Ramos (cell line): ENCODE data around the gene KCND3.

Source experiments
- in situ Hi-C: fragments of 300-500 bp; cut with MboI; formaldehyde crosslinking; loops from one replicate; pipeline ENCODE4 v1.14.3; 2022; ENCODE audit warnings: low sequenced_read_pairs; ENCODE audit not compliant: unreplicated experiment

Gene KCND3

DNA sequence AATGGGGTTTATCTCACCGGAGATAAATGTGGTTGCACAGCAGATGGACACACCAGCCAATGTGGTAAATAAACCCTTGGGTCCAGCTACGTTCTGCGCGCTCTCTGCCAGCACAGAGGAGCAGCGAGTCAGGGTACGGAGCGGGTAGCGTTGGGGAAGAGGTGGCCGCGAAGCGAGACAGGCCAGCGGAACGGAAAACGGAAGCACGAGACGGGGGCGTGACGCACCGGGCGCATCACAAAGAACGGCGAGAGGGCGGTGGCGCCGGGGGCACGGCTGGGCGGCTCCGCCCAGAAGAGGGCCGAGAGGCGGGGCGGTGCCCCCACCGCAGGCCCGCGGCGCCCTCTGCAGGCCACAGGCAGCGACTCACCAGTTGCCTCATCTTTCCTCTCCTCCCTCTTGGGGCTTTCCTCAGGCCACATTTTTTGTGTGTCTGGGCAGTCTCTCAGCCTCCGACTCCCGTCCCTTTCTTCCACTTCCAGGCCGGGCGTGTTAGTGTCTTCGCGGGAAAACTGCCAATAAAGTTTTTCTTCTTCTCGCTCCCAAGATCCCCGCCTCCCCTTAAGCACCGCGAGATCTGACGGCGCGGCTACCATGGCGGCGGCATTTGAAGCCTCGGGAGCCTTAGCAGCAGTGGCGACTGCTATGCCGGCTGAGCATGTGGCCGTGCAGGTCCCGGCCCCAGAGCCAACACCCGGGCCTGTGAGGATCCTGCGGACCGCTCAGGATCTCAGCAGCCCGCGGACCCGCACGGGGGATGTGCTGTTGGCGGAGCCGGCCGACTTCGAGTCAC lies 233.9 kb downstream of the KCND3 start, which contains the start of gene DDX20:
DDX20 (plus strand) TSS at position 571 of the 793 bp plus-strand sequence; CDS start at position 595, 24 bp downstream.
- in situ Hi-C loops, result loop anchor here (10.0 kb wide), 1 partner anchor 531 kb away; the partner anchor contains the start of gene CHI3L2

DNA sequence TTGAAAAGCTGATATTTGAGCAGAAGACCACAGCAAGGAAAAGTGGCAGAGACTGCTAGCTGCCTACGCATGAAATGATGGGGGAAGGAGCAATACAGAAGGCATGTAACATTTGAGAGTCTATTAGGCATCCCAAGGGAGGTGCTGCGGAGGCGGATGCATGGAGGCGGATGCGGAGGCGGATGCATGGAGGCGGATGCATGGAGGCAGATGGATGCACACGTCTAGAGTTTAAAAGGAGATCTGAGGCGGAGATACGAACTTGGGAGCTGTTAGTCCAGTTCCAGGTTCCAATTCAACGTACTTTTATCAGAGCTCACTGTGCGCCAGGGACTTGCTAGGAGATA lies 234.5 kb downstream of the KCND3 start:
- in situ Hi-C loops, result loop anchor here (5.0 to 10.0 kb wide), 2 partner anchors 248 to 530 kb away; partner anchors contain the start of gene CHI3L2

- in situ Hi-C loops, result loop anchor here (5.0 to 10.0 kb wide), 2 partner anchors 245 to 527 kb away; partner anchors contain the start of gene CHI3L2
Measured at GRCh38 chr1:111751906-111752575, 237.4 kb downstream of the KCND3 start.

DNA sequence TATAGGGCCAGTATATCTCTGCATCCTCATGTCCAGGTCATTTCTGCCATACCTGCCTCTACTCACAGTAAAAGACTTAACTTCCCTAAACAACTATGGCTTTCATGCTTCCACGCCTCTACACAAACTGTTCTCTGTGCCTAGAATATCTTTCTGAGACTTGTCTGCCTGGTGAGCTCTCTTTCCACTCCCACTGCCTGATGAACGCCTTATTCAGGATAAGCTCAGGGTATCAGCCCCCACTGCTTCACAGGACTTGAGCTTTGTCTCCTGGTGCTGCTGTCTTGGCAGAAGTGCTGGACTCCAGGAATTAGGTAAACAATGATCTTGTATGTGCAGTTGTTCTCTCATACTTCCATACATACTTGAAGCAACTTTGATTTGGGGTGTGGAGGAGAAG lies 238.6 kb downstream of the KCND3 start:
- in situ Hi-C loops, result loop anchor here (5.0 to 10.0 kb wide), 2 partner anchors 244 to 526 kb away; partner anchors contain the start of gene CHI3L2

DNA sequence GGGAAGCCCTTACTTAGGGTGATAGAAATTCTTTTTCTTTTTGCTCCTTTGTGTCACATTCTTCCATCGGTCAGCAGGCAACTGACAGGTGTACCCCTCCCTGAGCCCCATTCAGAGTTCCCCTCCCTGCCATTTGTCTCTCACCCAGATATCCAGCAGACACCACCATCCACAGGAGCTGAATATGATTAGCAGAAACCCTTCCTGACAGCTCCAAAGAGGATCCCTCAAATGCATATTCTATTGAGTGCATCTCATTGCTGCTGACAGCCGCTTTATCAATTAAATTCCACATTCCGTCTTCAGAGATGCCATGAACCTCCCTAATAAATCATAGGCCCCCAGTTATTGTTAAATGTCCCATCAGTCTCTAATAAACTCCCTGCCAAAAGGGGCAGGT lies 239.8 kb downstream of the KCND3 start:
- in situ Hi-C loops, result loop anchor here (5.0 to 10.0 kb wide), 3 partner anchors 242 to 525 kb away; partner anchors contain the start of gene CHI3L2

- in situ Hi-C loops, result loop anchor here (10.0 kb wide), 1 partner anchor 263 kb away; no protein-coding TSS in a partner anchor
Measured at GRCh38 chr1:111747947-111748346, 241.5 kb downstream of the KCND3 start.

DNA sequence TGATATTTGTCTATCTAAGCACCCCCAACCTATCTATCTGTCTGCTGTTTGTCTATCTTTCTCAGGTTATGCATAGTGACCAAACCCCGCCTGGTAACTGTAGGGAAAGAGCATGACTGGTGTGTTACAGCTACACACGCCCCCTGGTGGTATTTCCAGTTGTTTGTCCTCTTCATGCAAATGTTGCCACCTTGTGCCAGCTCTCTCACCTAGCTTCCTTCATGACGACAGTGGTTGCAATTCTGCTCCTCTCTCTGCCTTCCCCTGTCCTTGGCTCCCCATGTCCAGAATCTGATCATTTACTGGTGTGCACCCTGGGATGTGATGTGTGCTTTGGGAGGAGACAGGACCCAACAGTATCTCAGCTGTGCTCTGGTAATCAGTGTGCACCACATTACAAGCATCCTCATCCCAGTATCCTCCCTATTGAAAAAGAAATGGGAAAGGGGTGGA lies 242.2 kb downstream of the KCND3 start:
- in situ Hi-C loops, result loop anchor here (10.0 kb wide), 1 partner anchor 263 kb away; no protein-coding TSS in a partner anchor

- in situ Hi-C loops, result loop anchor here (10.0 kb wide), 1 partner anchor 262 kb away; no protein-coding TSS in a partner anchor
Measured at GRCh38 chr1:111746614-111746999, 242.9 kb downstream of the KCND3 start.

DNA sequence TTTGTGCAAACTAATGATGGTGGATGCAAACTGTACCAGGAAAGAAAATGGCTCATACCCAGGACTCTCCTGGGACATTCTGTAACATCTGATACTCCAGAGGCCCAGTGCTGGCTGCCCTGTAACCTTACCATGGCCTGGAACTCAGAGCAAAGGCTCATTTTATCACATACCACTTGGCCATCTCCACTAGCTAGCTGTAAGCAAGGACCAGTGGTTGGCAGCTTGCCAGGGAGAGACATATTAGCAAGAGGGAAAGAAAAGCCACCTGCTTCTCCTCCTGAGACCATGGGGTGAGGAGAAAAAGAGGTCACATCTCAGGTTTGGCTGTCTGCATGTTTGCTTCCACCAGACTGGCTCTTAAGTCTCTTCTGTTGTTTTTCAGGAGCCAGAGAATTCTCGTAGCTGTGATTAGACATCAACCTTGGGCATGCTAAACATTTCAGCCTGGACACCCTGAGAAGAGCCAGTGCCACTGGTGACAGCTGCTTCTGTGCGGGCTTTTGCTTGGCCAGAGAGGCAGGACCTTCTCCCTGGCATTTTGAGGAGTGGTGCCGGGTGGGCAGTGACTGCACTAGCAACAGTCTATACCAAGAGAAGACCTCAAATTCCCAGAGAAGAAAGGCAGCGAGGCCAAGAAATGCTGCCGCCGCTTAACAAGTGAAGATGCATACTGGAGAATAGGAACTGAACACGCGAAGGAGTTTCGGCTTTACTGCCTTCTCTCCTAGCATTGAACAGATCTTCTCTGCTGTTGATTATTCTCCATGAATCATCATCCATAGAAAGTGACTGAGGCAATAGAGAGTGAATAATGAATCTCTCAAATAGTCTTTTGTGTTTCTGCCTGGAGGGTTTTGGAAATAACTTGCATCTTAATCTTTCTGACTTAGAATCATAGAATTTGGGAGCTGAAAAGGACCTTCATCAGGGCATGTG lies 243.5 kb downstream of the KCND3 start:
- in situ Hi-C loops, result loop anchor here (10.0 kb wide), 1 partner anchor 261 kb away; no protein-coding TSS in a partner anchor

GRCh38 chr1:111743679-111744101 lies 245.8 kb downstream of the KCND3 start:
- in situ Hi-C loops, result loop anchor here (10.0 kb wide), 1 partner anchor 259 kb away; no protein-coding TSS in a partner anchor

GRCh38 chr1:111742938-111743549 lies 246.4 kb downstream of the KCND3 start:
- in situ Hi-C loops, result loop anchor here (10.0 kb wide), 1 partner anchor 258 kb away; no protein-coding TSS in a partner anchor

GRCh38 chr1:111742292-111742691 lies 247.2 kb downstream of the KCND3 start:
- in situ Hi-C loops, result loop anchor here (10.0 kb wide), 1 partner anchor 257 kb away; no protein-coding TSS in a partner anchor

DNA sequence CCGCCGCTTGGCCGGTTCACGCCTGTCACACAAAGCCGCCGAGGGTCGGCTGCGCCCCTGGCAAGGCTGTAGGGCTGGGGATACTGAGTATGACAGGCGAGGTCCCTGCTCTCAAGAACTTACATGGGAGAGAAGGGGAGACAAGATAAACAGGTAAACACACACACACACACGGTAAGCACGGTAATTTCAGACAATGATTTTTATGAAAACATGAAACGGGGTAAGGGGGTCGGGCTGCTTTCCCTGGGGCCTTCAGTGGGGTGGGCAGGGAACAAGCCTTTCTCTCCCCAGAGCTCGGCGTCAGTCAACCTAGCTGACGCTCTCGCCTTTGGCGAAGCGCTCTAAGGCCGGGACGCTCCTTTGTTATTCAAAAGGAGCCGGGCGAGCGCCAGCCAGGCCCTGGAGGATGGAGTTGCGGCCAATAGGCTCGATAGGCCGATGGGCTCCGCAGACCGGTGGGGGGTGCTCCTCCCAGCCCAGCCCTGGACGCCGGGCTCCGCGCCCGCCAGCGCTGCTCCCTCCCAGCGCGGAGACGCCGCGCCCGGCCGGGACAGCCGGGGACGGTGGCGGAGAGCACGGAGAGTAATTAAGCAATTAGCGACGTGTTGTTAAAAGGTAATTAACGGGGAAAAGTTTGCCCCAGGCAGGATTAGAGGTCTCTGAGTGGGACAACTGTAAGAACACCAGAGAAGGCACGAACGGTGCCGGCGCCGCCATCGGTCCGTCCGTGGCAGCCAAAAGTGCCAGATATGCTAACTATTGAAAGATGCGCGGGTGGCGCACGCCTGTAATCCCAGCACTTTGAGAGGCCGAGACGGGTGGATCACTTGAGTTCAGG lies 249.3 kb downstream of the KCND3 start:
- in situ Hi-C loops, result loop anchor here (10.0 kb wide), 1 partner anchor 255 kb away; no protein-coding TSS in a partner anchor

DNA sequence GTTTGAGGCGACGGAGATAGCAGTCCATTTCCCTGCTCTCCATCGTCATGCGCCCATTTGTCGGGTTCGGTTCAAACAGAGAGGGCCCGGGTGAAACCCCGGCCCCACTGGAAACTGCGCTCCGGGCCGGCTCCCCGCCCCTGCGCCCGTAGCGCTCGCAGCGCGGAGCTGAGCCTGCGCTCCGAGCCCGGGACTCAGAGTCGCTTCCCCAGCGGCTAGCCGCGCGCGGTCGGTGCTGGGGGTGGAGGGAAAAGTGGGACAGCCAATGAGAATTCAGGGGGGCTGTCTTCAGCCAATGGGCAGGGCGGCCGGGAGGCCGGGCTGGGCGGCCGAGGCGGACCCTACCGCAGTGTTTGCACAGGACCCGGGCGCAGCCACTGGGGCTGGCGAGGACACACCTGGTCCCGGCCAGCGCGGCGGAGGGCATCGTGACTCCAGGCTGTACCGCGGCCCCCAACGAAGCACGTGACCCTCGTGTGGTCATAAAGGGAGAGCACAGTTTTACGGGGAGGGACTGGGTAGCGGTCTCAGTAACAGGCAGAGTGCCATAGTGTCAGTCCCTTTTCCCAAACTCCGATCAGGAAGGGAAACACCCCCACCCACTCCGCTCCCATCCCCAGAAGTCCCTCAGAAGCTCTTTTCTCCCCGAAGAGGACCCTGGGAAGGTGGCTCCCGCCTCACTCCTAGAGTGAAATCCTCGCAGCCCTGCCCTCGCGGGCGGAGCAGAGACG lies 250.1 kb downstream of the KCND3 start, which contains the start of gene INKA2:
INKA2 (minus strand) TSS at position 202 of the 731 bp plus-strand sequence; CDS start at position 49, 153 bp downstream.
- in situ Hi-C loops, result no loop called here

GRCh38 chr1:111738436-111739193 lies 250.9 kb downstream of the KCND3 start:
- in situ Hi-C loops, result no loop called here

GRCh38 chr1:111738133-111738435 lies 251.4 kb downstream of the KCND3 start:
- in situ Hi-C loops, result no loop called here
